ENCODE measurements around the gene BRCA2.

BRCA2 gene

GRCh38 chr13:32384702-32385101, 69.4 kb downstream of the BRCA2 start:
- no peaks in the 10 kb centered on the region for H3K36me3 ChIP-seq (replicated peaks; ENCODE audit: insufficient read depth, low read length)
- H3K4me3 ChIP-seq (ENCODE audit: low read length), result no peak overlapping the region
- H3K4me2 ChIP-seq (ENCODE audit: low read depth, low read length), result no peak overlapping the region
- no peak overlapping the region for H2AFZ ChIP-seq (ENCODE audit: low read length)
- TF ChIP-seq CTCF (IDR thresholded peaks at IDR 0.05; ENCODE audit: low read length) (no peak), EZH2 (optimal IDR thresholded peaks at IDR 0.05; ENCODE audit: low read depth, low read length) (no peak), EZH2phosphoT487 (IDR thresholded peaks at IDR 0.05; ENCODE audit: low read length) (no peak)
- peak overlapping the region; percentile 18; the same call in 1 of the 2 replicates for H3K27ac ChIP-seq (ENCODE audit: low read length)
- H3K9me3 ChIP-seq (replicated peaks; ENCODE audit: insufficient read depth, low read length), result no peaks in the 10 kb centered on the region
- H3F3A ChIP-seq (ENCODE audit: insufficient read depth, low read length), result peaks cover 6% of the 10 kb centered on the region
- H3K9me2 ChIP-seq (replicated peaks; ENCODE audit: insufficient read depth, low read length), result no peaks in the 10 kb centered on the region
- peaks cover 27% of the 10 kb centered on the region for H3K4me1 ChIP-seq (ENCODE audit: low read length)
- no peaks in the 10 kb centered on the region for H3K27me3 ChIP-seq (replicated peaks; ENCODE audit: insufficient read depth, low read length)
- no peaks in the 10 kb centered on the region for H4K20me1 ChIP-seq (ENCODE audit: insufficient read depth, low read length)
- no peak for DNase-seq
- H3K9ac ChIP-seq (ENCODE audit: low read length), result no peak overlapping the region
- no peaks in the 10 kb centered on the region for H3K79me2 ChIP-seq (ENCODE audit: low read length)

GRCh38 chr13:32385410-32385809, 70.1 kb downstream of the BRCA2 start:
- peak overlapping the region; percentile 18; the same call in 1 of the 2 replicates for H3K27ac ChIP-seq (ENCODE audit: low read length)
- no peaks in the 10 kb centered on the region for H3K36me3 ChIP-seq (replicated peaks; ENCODE audit: insufficient read depth, low read length)
- H3F3A ChIP-seq (ENCODE audit: insufficient read depth, low read length), result peaks cover 13% of the 10 kb centered on the region
- H3K9me3 ChIP-seq (replicated peaks; ENCODE audit: insufficient read depth, low read length), result no peaks in the 10 kb centered on the region
- H3K4me2 ChIP-seq (ENCODE audit: low read depth, low read length), result no peak overlapping the region
- no peak overlapping the region for H3K9ac ChIP-seq (ENCODE audit: low read length)
- no peak for TF ChIP-seq CTCF (IDR thresholded peaks at IDR 0.05; ENCODE audit: low read length)
- TF ChIP-seq EZH2phosphoT487 (IDR thresholded peaks at IDR 0.05; ENCODE audit: low read length), result no peak
- no peak for TF ChIP-seq EZH2 (optimal IDR thresholded peaks at IDR 0.05; ENCODE audit: low read depth, low read length)
- no peak for DNase-seq
- no peak overlapping the region for H2AFZ ChIP-seq (ENCODE audit: low read length)
- no peaks in the 10 kb centered on the region for H4K20me1 ChIP-seq (ENCODE audit: insufficient read depth, low read length)
- H3K4me3 ChIP-seq (ENCODE audit: low read length), result no peak overlapping the region
- H3K4me1 ChIP-seq (ENCODE audit: low read length), result peaks cover 29% of the 10 kb centered on the region
- no peaks in the 10 kb centered on the region for H3K79me2 ChIP-seq (ENCODE audit: low read length)
- H3K27me3 ChIP-seq (replicated peaks; ENCODE audit: insufficient read depth, low read length), result no peaks in the 10 kb centered on the region
- no peaks in the 10 kb centered on the region for H3K9me2 ChIP-seq (replicated peaks; ENCODE audit: insufficient read depth, low read length)

GRCh38 chr13:32390048-32390447, 74.7 kb downstream of the BRCA2 start:
- Histone ChIP-seq H3K4me3 (ENCODE audit: low read length) (no peak overlapping the region), H4K20me1 (ENCODE audit: insufficient read depth, low read length) (no peaks in the 10 kb centered on the region), H3F3A (ENCODE audit: insufficient read depth, low read length) (peaks cover 21% of the 10 kb centered on the region), H3K9me3 (replicated peaks; ENCODE audit: insufficient read depth, low read length) (no peaks in the 10 kb centered on the region), H2AFZ (ENCODE audit: low read length) (no peak overlapping the region), H3K27me3 (replicated peaks; ENCODE audit: insufficient read depth, low read length) (no peaks in the 10 kb centered on the region), H3K9me2 (replicated peaks; ENCODE audit: insufficient read depth, low read length) (no peaks in the 10 kb centered on the region), H3K4me1 (ENCODE audit: low read length) (peaks cover 36% of the 10 kb centered on the region), H3K4me2 (ENCODE audit: low read depth, low read length) (peak overlapping the region; percentile 63), H3K27ac (ENCODE audit: low read length) (peak overlapping the region; percentile 85; the same call in 1 of the 2 replicates), H3K79me2 (ENCODE audit: low read length) (no peaks in the 10 kb centered on the region), H3K9ac (ENCODE audit: low read length) (peak overlapping the region; percentile 33; the same call in 1 of the 2 replicates), H3K36me3 (replicated peaks; ENCODE audit: insufficient read depth, low read length) (no peaks in the 10 kb centered on the region)
- TF ChIP-seq EZH2phosphoT487 (IDR thresholded peaks at IDR 0.05; ENCODE audit: low read length), result no peak
- TF ChIP-seq CTCF (IDR thresholded peaks at IDR 0.05; ENCODE audit: low read length), result no peak
- no peak for TF ChIP-seq EZH2 (optimal IDR thresholded peaks at IDR 0.05; ENCODE audit: low read depth, low read length)
- DNase-seq, result peak; percentile 38
